HG03520 (cell line): ENCODE data around the gene S100Z.
"Not testable (repeated sequence)": the region's sequence is repeated elsewhere in the genome, so short reads cannot be mapped to it uniquely, and the experiment has no call there.

Experiments
- ATAC-seq: cut with Tn5 transposase; IDR thresholded peaks from one replicate; pipeline ENCODE4 v1.9.1; 2021; ENCODE audit warnings: mild to moderate bottlenecking, moderate library complexity; ENCODE audit not compliant: unreplicated experiment

Gene S100Z

DNA sequence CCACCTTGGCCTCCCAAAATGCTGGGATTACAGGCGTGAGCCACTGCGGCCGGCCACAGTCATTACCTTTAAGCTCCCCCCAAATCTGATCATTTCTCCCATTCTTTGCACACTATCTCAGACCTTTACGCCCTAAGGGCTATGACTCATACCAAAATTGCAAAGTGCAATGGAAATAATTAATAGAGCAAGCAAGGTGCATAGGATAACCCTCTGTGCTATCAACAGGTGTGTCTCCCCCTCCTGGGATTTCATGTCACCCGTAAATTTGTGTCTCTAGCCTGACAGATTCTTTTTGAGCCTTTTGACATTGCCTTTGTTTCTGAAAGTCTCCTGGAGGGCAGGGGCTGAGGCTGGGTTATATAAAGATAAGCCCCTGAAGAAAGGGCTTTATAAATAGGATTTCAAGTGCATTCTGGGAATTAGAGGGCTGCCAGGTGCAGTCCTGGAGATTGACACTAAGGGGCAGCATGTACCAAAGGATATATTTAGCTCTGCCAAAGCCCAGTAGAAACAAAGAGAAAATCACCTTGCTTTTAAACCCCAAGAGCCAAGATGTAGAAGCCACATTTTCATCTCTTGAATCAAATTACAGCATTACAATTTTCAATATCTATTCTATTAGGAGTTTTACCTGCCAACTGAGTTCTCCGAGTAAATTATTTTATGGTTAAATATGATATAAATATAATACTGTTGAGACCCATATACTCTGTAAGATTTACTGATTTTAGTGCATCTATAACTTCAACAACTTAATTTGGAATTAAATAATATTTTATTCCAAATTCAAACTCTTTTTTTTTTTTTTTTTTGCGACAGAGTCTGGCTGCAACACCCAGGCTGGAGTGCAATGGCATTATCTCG is 18.2 kb downstream of the S100Z start:
- ATAC-seq = no peak

DNA sequence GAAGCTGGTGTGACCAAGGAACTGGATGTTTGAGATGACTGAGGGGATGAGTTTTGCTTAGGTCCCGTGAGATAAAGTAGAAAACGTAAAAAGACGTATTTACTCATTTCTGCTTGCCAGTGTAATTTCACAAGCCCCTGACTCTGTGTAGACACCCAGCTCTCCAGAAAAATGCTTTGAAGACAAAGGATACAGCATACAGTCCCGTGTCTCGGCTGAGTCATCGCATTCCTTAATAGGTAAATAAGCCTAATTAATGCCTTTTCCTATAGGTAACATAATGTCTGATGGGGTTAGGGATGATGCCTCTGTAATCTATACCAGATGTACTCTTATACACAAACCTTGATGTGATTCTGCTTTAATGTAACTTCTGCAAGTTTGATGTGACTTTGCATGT is 20.2 kb downstream of the S100Z start:
- ATAC-seq = no peak

DNA sequence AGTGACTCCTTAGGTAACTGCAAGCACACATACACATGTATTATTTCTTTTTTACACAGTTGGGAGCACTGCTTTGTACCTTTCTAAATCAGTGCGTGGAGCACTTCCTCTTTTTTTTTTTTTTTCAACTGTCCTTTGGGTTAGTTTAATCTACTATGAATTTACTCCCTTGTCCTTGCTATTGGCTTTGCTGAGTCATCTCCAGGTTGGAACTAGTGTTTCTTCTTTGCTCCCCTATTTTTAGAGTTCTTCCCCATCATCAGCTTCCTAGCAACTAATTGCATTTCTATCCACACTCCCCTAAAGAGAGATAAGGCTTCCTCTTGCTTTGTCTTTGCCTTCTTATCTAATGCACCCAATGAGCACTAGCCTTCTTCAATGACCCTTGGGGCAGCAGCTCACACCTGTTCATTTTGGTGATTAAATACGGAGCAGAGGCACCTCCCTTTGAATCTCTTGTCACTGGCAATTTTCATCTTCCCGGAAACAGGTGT is 24.3 kb downstream of the S100Z start:
- ATAC-seq = no peak

DNA sequence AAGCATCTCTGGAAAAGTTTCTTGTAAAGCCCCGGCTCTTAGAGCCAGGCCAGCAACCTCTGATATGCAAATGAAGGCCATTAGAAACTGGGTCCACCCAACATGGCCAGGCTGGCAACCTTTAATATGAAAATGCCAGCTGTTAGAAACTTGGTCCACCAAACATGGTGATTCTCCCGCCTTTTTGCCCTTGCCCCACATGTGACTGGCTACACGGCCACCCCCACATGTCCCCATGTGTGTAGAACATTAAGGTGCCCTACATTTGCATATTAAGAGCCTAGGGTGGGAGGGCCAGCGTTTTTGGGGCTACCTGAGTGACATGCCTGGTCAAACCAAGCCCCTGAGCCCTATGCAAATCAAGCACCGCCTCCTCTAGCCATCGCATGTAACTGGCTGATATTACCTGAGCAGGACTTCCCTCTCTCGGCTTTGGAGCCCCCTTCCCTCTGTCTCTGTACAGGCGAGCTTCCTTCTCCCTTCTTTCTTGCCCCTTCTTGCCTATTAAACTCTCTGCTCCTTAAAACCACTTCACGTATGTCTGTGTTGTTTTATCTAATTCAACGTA is 39.0 kb downstream of the S100Z start:
- no peak for ATAC-seq

DNA sequence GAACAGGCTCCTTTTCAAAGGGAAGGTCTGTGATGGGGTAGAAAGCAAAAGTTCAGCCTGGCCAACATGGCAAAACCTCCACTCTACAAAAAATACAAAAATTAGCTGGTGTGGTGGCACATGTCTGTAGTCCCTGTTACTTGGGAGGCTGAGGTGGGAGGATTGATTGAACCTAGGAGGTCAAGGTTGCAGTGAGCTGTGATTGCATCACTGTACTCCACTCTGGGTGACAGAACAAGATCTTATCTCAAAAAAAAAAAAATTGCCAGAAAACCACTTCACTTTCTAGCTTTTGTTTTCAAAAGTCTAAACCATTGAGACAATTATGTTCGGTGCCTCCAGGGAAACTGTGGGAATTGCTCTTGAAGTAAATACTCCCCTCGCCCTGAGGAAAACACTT is 43.5 kb downstream of the S100Z start:
- ATAC-seq = no peak

DNA sequence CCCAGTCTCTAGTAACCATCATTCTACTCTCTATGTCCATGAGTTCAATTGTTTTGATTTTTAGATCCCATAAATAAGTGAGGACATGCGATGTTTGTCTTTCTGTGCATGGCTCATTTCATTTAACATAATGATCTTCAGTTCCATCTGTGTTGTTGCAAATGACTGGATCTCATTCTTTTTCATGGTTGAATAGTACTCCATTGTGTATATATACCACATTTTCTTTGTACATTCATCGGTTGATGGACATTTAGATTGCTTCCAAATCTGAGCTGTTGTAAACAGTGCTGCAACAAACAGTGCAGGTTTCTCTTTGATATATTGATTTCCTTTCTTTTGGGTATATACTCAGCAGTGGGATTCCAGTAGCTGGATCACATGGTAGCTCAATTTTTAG is 46.4 kb downstream of the S100Z start:
- ATAC-seq = no peak

DNA sequence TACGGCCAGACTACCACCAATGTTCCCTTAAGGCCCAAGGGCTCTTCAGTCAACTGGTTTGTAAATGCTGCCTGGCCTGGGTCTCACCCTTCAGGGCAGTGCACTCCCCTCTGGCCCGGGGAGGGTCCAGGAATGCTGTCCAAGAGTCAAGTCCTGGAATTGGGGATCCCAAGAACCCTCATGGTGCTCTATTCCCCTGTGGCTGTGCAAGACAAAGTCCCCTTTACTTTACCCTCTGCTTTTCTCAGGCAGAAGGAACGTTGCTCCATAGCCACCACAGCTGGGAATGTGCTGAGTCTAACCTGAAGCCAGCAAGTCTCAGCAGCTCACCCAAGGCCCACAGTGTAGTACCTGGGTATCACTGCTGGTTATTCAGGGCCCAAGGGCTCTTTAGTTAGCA is 51.7 kb downstream of the S100Z start:
- no peak for ATAC-seq

DNA sequence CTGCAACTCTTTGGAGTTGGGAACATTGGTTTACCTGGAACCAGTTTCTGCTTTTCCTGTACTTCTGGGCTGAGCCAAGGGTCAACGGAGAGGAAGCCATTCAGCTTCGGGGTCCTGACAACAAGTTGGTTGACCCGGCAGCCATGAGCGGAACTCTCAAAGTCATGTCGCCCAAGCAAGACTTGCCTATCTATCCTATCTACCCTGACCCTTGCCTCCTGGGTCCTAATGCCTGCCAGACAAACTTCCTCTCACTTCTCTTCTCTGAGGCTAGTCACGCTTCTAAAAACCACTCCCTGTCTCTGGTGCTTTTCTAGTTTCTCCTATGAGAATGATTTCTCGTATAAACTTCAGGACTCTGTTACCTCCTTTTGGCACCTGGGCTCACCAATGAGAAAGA is 58.4 kb downstream of the S100Z start:
- ATAC-seq = no peak

DNA sequence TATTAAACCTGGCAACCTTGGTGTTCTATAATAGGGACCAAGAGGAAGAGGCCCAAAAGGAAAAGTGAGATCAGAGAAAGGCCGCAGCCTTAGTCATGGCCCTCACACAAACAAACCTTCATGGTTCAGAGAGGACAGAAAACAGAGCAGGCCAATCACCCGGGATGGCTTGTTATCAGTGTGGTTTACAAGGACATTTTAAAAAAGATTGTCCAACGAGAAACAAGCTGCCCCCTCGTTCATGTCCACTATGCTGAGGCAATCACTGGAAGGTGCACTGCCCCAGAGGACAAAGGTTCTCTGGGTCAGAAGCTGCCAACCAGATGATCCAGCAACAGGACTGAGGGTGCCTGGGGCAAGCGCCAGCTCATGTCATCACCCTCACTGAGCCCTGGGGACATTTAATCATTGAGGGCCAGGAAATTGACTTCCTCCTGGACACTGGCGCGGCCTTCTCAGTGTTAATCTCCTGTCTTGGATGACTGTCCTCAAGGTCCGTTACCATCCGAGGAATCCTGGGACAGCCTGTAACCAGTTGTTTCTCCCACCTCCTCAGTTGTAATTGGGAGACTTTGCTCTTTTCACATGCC is 60.6 kb downstream of the S100Z start:
- ATAC-seq = not testable (repeated sequence)

DNA sequence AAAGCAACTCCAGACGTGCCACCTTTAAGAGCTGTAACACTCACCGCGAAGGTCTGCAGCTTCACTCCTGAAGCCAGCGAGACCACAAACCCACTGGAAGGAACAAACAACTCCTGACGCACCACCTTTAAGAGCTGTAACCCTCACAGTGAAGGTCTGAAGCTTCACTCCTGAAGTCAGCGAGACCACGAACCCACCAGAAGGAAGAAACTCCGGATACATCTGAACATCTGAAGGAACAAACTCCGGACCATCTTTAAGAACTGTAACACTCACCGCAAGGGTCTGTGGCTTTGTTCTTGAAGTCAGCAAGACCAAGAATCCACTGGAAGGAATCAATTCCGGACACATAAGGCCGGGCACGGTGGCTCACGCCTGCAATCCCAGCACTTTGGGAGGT is 64.9 kb downstream of the S100Z start:
- not testable (repeated sequence) for ATAC-seq

DNA sequence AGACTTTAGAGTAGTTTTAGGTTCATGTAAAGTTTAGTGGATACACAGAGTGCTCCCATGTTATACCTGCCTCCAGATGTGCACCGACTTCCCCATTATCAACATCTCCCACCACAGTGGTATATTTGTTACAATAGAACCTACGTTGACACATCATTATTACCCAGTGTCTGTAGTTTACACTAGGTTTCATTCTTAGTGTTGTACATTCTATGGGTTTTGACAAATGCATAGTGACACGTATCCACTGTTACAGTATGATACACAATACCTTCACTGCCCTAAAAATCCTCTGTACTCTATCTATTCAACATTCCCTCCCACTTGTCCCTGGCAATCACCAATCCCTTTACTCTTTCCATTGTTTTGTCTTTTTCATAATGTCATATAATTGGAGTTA is 68.7 kb downstream of the S100Z start:
- ATAC-seq = no peak

DNA sequence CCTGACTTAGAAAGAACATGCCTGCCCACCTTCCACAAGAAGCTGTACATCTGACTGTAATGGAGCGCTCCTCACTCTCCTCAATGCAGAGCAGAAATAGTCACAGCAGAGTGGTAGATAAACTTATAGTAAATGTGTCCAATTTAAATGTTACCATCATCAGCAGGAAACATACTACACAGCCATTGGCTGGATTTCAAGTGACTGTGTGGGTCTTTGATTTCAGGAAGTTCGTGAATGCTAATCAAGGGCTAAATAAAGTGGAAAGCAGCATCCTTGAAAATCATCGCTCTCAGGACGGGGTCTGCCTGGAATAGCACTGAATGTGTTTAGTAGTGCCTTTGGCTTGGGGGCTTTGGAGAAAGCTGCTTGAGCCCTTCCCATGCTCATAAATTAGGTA is 70.7 kb downstream of the S100Z start:
- ATAC-seq = no peak

DNA sequence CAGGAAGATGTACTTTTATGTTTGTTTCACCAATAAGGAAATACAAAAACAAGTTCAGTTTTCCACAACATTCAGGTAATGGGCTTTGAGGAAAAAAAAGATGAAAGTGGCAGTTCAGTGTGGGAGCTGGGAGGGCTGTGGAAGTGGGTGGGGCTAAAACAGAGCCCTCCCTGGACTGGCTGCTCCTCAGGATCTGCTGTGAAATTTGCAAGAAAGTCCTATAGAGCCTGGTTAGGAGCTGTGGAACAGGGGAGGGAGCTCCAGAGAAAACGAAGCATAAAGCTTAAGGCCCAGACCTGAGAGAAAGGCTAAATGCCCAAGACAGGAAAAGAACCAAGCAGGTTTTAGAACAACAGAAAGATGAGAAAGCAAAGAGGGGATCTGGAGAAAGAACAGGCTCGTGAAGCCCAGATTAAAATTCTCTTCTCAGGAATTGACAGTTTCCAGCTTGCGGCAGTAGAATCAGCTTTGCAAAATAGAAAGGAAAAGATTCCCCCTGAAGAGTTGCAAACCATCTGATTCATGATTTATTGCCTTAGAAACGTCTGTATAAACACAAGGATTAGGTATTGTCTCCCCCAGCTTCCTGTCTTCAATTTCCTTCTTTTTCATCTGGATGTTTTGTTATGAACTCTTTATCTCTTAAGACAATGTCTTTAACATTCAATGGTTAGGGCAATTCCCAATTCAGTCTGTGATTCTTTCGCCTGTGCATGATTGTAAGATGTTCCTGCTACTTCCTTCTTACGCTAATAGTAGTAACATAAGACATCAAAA is 76.7 kb downstream of the S100Z start:
- no peak for ATAC-seq

DNA sequence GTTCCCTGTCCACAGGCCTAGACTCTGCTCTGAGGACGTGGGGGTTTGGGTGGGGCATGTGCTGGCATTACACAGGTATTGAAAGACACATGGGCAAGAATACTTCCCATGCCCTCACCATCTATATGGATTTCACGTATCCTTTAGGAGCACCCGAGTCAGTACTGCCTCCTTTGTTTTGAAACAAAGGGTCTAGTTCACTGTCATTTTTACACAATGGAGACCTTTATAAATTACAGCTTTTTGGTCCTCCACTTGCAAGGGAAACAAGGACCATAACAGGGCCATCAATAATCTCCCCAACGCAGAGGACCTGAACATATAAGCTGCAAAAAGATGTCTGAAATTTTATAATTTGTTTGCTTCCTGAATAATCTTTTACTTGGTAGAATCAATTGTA is 78.1 kb downstream of the S100Z start:
- ATAC-seq = no peak

DNA sequence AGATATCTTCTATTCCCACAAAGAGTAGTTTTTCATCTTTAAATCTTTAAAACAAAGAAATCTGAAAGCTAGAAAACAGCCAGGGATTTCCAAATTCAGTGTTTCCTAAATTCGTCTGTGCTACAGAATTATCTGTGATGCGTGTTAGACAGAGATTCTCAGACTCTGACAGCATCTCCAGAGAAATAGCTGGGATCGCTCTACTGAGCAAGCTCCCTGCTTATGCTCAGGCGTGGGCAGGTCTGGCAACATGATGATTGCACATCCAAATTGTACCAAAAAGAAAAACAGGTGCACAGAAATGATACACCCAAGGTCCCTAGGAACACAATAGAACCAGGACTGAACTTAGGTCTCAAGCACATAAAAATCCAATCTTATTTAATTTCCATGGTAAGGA is 80.3 kb downstream of the S100Z start:
- ATAC-seq = no peak

DNA sequence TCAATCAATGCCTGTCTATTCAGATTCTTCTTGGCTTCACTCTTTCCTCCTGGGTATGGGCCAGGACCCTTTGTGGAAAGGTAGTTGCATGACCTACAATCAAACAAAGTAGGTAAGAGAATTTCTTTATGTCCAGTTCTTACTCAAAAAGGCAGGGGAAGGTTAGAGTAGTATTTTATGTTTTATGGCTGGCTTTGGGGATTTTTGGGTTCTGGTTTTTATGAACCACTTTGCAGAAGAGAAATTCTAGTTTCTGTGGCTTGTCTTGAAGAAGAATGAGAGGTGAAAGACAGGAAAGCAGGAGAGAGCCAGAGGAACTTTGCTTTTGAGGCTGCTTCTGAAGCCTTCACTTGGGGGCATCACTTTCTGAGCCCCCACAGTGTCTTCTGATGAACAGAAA is 88.4 kb downstream of the S100Z start:
- no peak for ATAC-seq

DNA sequence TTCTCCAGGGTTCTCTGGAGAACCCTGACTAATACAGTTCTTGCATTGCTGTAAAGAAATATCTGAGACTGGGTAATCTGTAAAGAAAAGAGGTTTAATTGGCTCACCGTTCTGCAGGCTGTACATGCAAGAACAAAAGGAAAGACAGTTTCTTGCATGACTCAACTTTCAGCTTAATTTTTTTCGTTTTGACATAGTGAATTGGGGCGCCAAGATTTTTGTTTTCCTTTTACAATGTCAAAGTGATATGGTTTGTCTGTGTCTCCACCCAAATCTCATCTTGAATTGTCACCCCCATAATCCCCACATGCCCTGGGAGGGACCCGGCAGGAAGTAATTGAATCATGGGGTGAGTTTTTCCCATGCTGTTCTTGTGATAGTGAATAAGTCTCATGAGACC is 91.2 kb downstream of the S100Z start:
- no peak for ATAC-seq

DNA sequence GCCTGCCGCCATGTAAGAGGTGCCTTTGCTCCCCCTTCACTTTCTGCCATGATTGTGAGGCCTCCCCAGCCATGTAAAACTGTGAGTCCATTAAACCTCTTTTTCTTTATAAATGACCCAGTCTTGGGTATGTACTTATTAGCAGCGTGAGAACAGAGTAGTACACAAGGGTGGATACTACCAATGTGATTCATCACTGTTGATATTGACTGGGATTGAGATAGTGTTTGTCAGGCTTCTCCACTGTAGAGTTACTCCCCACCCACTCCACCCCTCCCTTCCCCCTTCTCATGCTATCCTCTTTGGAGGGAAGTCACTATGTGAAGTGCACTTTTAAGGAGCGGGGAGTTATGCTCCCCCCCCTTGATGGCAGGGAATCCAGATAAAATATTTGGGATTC is 91.6 kb downstream of the S100Z start:
- no peak for ATAC-seq

DNA sequence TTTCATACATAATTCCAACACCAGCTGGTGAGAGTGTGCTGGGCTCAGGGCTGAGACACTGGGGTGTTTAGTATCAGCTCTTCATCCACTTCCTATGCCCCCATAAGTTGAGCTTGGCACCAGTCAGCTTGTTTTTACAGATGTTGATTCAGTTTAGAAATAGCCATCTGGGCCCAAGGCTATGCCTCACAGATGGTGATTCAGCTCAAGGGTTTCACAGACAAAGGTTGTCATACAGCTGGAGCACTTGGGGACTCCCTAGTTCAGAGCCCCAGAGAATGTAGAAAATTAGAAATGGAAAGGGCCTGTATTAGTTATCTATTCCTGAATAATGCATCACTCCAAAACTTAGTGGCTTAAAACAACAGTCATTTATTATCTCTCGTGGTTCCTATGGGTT is 92.8 kb downstream of the S100Z start:
- ATAC-seq = no peak

DNA sequence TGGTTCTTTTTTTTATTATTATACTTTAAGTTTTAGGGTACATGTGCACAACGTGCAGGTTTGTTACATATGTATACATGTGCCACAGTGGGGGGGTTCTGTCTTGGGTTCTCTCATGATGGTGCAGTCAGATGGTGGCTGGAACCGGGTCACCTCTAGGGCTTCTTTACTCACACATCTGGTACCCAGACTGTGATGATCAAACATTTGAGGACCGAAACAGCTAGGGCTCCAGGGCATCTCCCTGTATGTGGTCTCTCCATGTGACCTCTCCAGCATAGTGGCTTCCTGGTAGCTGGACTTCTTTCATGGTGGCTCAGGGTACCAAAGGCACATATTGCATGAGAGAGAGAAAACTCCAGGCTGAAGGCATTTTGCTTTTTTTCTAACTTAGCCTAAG is 93.2 kb downstream of the S100Z start:
- ATAC-seq = no peak

DNA sequence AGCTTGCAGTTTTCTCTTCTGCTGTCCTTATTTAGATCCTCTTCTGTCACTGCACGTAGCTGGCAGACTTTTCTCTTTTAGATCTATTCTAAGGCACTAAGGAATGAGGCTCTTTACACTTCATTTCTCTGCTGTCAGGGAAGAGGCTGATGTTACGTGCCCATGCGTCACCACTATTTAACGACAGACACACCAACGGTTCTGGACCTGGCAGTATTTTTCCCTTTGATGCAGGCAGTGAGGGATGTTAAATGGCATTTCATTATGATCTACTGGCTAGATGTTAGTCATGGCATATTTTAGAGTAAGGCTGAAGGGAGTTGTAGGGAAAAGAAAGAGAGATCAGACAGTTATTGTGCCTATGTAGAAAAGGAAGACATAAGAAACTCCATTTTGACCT is 94.8 kb downstream of the S100Z start:
- ATAC-seq = no peak
